Vagina (tissue), 2 donors: ENCODE results near the gene H2AZ2.

Experiments
- CTCF ChIP-seq, 3 experiments: fragments of 450-650 bp in 2 of 3; fragments of 200-600 bp in 1 of 3; sonication (generic) in 1 of 3; IDR thresholded peaks; one replicate each; pipeline ENCODE4 v1.5.1; 2017 to 2019; ENCODE audit warnings: antibody characterized with exemption in 3 of 3, mild to moderate bottlenecking in 2 of 3, moderate library complexity in 2 of 3
- POLR2A ChIP-seq, 2 donors: fragments of 450-650 bp; IDR thresholded peaks; one replicate each; pipeline ENCODE4 v1.6.1; 2017; ENCODE audit warnings: antibody characterized with exemption in 2 of 2, mild to moderate bottlenecking in 2 of 2, moderate library complexity in 2 of 2
- POLR2AphosphoS5 ChIP-seq, 2 donors: sonication (generic); formaldehyde crosslinking; IDR thresholded peaks; one replicate each; pipeline ENCODE4 v1.9.0; 2017; ENCODE audit warnings: antibody characterized with exemption in 2 of 2, mild to moderate bottlenecking in 2 of 2, low read depth in 1 of 2; ENCODE audit not compliant: insufficient read depth in 1 of 2

- no peak for TF ChIP-seq CTCF (IDR thresholded peaks at IDR 0.05)
- TF ChIP-seq POLR2A (IDR thresholded peaks at IDR 0.05): no peak
- TF ChIP-seq POLR2AphosphoS5 (IDR thresholded peaks at IDR 0.05; ENCODE audit: insufficient read depth in 1 of 2, low read depth in 1 of 2): no peak
Measured at GRCh38 chr7:44854644-44855364, 6.9 kb upstream of the H2AZ2 start.
